ENCODE data around the gene AOPEP. TPM values are rescaled to one million over a fixed set of nuclear protein-coding genes. Genes with fewer than 3 reads are reported as not detected.

AOPEP gene
- polyA plus RNA-seq, 1 of the 3 experiments (the other 2 are of a cell fraction): 54.6 TPM

GRCh38 chr9:94852373-94852772 is 125.9 kb downstream of the AOPEP start:
- Histone ChIP-seq H3K4me1 (ENCODE audit: control insufficient read depth in 1 of 2, insufficient read depth in 2 of 2, low read depth in 1 of 2, low read length in 1 of 2) (peaks cover 0 to 10% of the 10 kb centered on the region in 2 experiments; a peak in 3 of 4 replicates), H3K9ac (no peak overlapping the region), H4K20me1 (ENCODE audit: insufficient read depth) (no peaks in the 10 kb centered on the region), H3K4me3 (ENCODE audit: low read depth in 2 of 2, low read length in 1 of 2) (no peak overlapping the region), H3K79me2 (ENCODE audit: insufficient read depth) (no peaks in the 10 kb centered on the region), H3K27me3 (ENCODE audit: insufficient read depth) (no peaks in the 10 kb centered on the region), H3K9me3 (no peaks in the 10 kb centered on the region), H3K36me3 (replicated peaks in 1 of 2; ENCODE audit: control insufficient read depth in 1 of 2, insufficient read depth in 2 of 2, low read length in 1 of 2) (no peaks in the 10 kb centered on the region), H3K4me2 (no peak overlapping the region), H3K9me2 (no peaks in the 10 kb centered on the region), H2AFZ (ENCODE audit: low read depth) (no peak overlapping the region), H3K27ac (ENCODE audit: low read depth in 2 of 2, low read length in 1 of 2) (no peak overlapping the region), H3F3A (replicated peaks; ENCODE audit: insufficient read depth) (peaks cover 4% of the 10 kb centered on the region)
- ChIA-PET CTCF (interaction anchor here (1.2 to 1.9 kb wide), 2 partner anchors 9 to 12 kb away, joined by 3 to 7 read pairs; no protein-coding TSS in a partner anchor), POLR2A (no interaction called here)
- TF ChIP-seq USF1 (IDR thresholded peaks at IDR 0.05; ENCODE audit: borderline replicate concordance, low read depth) (no peak), IRF3 (IDR thresholded peaks at IDR 0.05; ENCODE audit: low read depth, low read length) (no peak), RXRA (IDR thresholded peaks at IDR 0.05; ENCODE audit: borderline replicate concordance, low read depth) (no peak), ELF1 (IDR thresholded peaks at IDR 0.05) (no peak), FOXJ3 (CRISPR knock-in tag; IDR thresholded peaks at IDR 0.05) (no peak), TAF1 (IDR thresholded peaks at IDR 0.05; ENCODE audit: borderline replicate concordance, low read depth, low read length) (no peak), TCF12 (IDR thresholded peaks at IDR 0.05) (no peak), FOXM1 (IDR thresholded peaks at IDR 0.05; ENCODE audit: low read depth) (no peak), CTCF (IDR thresholded peaks at IDR 0.05) (no peak), MEF2A (IDR thresholded peaks at IDR 0.05; ENCODE audit: borderline replicate concordance, low read depth) (no peak), ZBTB33 (IDR thresholded peaks at IDR 0.05; ENCODE audit: borderline replicate concordance, low read depth) (no peak), EZH2phosphoT487 (IDR thresholded peaks at IDR 0.05; ENCODE audit: borderline replicate concordance, low read depth) (no peak), USF2 (IDR thresholded peaks at IDR 0.05; ENCODE audit: borderline replicate concordance, low read depth, low read length) (no peak), JUND (IDR thresholded peaks at IDR 0.05) (no peak)
- DNase-seq: no peak
- 90% methylated on average over 4 of the region's 4 CpGs for WGBS (ENCODE audit: low lambda C conversion rate)
